NAMALWA (cell line): ENCODE data around the gene FILIP1L.
"Not testable (repeated sequence)": the region's sequence is repeated elsewhere in the genome, so short reads cannot be mapped to it uniquely, and the experiment has no call there.

Experiments
- DNase-seq: peaks from one replicate; pipeline ENCODE4 v3.0.0-alpha.2; 2015; ENCODE audit warnings: low spot score

FILIP1L gene

GRCh38 chr3:100098784-100099070, 15.6 kb downstream of the FILIP1L start:
- no peak for DNase-seq

- no peak for DNase-seq
Measured at GRCh38 chr3:100097919-100098783, 16.1 kb downstream of the FILIP1L start.

- DNase-seq: no peak
Measured at GRCh38 chr3:100096866-100097265, 17.4 kb downstream of the FILIP1L start.

- not testable (repeated sequence) for DNase-seq
Measured at GRCh38 chr3:100096286-100096685, 18.0 kb downstream of the FILIP1L start.

GRCh38 chr3:100093831-100094230, 20.5 kb downstream of the FILIP1L start:
- no peak for DNase-seq

GRCh38 chr3:100090669-100091005, 23.7 kb downstream of the FILIP1L start:
- DNase-seq: no peak

GRCh38 chr3:100089812-100090668, 24.3 kb downstream of the FILIP1L start:
- peak; percentile 29 for DNase-seq

- DNase-seq: no peak
Measured at GRCh38 chr3:100088735-100089368, 25.4 kb downstream of the FILIP1L start.

GRCh38 chr3:100087198-100087597, 27.1 kb downstream of the FILIP1L start:
- DNase-seq: no peak

GRCh38 chr3:100086401-100086800, 27.9 kb downstream of the FILIP1L start:
- no peak for DNase-seq

GRCh38 chr3:100084100-100084806, 30.0 kb downstream of the FILIP1L start:
- no peak for DNase-seq

- DNase-seq: no peak
Measured at GRCh38 chr3:100083209-100083608, 31.1 kb downstream of the FILIP1L start.

GRCh38 chr3:100082714-100083113, 31.6 kb downstream of the FILIP1L start:
- DNase-seq: no peak

GRCh38 chr3:100081986-100082692, 32.2 kb downstream of the FILIP1L start:
- DNase-seq: no peak

- no peak for DNase-seq
Measured at GRCh38 chr3:100081311-100081710, 33.0 kb downstream of the FILIP1L start.

GRCh38 chr3:100080573-100080972, 33.7 kb downstream of the FILIP1L start:
- DNase-seq: no peak

GRCh38 chr3:100079328-100079727, 35.0 kb downstream of the FILIP1L start:
- DNase-seq: no peak

GRCh38 chr3:100076731-100077529, 37.4 kb downstream of the FILIP1L start:
- no peak for DNase-seq

- no peak for DNase-seq
Measured at GRCh38 chr3:100075851-100076730, 38.2 kb downstream of the FILIP1L start.

GRCh38 chr3:100075196-100075595, 39.1 kb downstream of the FILIP1L start:
- DNase-seq: no peak
